BJ (cell line): Measurements from ENCODE around the gene HIRIP3. TPM values are rescaled to one million over a fixed set of nuclear protein-coding genes. Genes with fewer than 3 reads are reported as not detected.
"Not testable (repeated sequence)": the region's sequence is repeated elsewhere in the genome, so short reads cannot be mapped to it uniquely, and the experiment has no call there.

ENCODE experiments used
- CTCF ChIA-PET: fragments of 350-600 bp; formaldehyde crosslinking; extraction: SDS; loops from one replicate; lab custom pipeline; 2021; ENCODE audit warnings: antibody characterized with exemption, inconsistent platforms; lab: Yijun Ruan, JAX
- POLR2A ChIA-PET: fragments of 300-600 bp; sonication (Branson Sonifier 250); formaldehyde crosslinking; extraction: SDS; loops from one replicate; lab custom pipeline; 2021; ENCODE audit warnings: antibody characterized with exemption; lab: Charles Lee
- DNase-seq: peaks from one replicate; pipeline ENCODE4 v3.0.0-alpha.2; 2011; ENCODE audit warnings: low read depth
- H3K27me3 ChIP-seq: 2 replicates; pipeline ENCODE4 v1.6.0; 2011; ENCODE audit warnings: low read length; ENCODE audit not compliant: control insufficient read depth, insufficient read depth
- H3K36me3 ChIP-seq: 2 replicates; pipeline ENCODE4 v1.5.1; 2011; ENCODE audit warnings: low read length; ENCODE audit not compliant: control insufficient read depth, insufficient read depth
- H3K4me3 ChIP-seq: 2 replicates; pipeline ENCODE4 v1.5.1; 2011; ENCODE audit warnings: low read depth, mild to moderate bottlenecking, control low read depth, low read length
- CTCF ChIP-seq: IDR thresholded peaks from 2 replicates; pipeline ENCODE4 v1.5.1; 2011; ENCODE audit warnings: low read depth, mild to moderate bottlenecking, control low read depth, inconsistent platforms, low read length, moderate library complexity; ENCODE audit not compliant: insufficient read depth
- polyA plus RNA-seq: library from polyadenylated mRNA; depleted of rRNA; stranded (reverse); fragments of >200 nt; gene quantifications from 2 replicates; pipeline ENCODE4 v1.2.3, GENCODE V29; 2011

HIRIP3 gene
- polyA plus RNA-seq, 1 experiment: 9.6 TPM

GRCh38 chr16:29961479-29962343 lies 33.7 kb downstream of the HIRIP3 start, which contains the start of gene TMEM219:
TSS of gene TMEM219 (plus strand) at chr16:29962079. CDS start at chr16:29963144, 1,065 bp downstream.
- H3K4me3 ChIP-seq: peak within 1 kb of the TSS; percentile 86
- no peaks in the 10 kb centered on the region for H3K27me3 ChIP-seq
- POLR2A ChIA-PET: interaction anchor here (0.6 to 1.2 kb wide), 3 partner anchors 8 to 12 kb away, joined by 3 to 9 read pairs (median 5); partner anchors contain the start of gene TAOK2
- no peaks in the 10 kb centered on the region for H3K36me3 ChIP-seq
- peak; percentile 43 for TF ChIP-seq CTCF
- CTCF ChIA-PET: interaction anchor here (1.0 to 2.7 kb wide), 6 partner anchors 11 to 113 kb away, joined by 3 to 13 read pairs (median 5); partner anchors contain the start of genes KCTD13 and TAOK2
- peak; percentile 61 for DNase-seq

- Histone ChIP-seq H3K4me3 (peak overlapping the region; percentile 86), H3K27me3 (no peaks in the 10 kb centered on the region), H3K36me3 (no peaks in the 10 kb centered on the region)
- no peak for TF ChIP-seq CTCF
- ChIA-PET CTCF (interaction anchor here (1.0 to 2.7 kb wide), 6 partner anchors 10 to 112 kb away, joined by 3 to 13 read pairs (median 5); partner anchors contain the start of genes KCTD13 and TAOK2), POLR2A (interaction anchor here (0.6 to 1.2 kb wide), 3 partner anchors 9 to 12 kb away, joined by 3 to 9 read pairs (median 5); partner anchors contain the start of gene TAOK2)
- no peak for DNase-seq
Measured at GRCh38 chr16:29961127-29961478, 34.3 kb downstream of the HIRIP3 start.

- POLR2A ChIA-PET, DNase-seq, H3K4me3 ChIP-seq, H3K36me3 ChIP-seq, H3K27me3 ChIP-seq: not testable (repeated sequence)
- CTCF ChIA-PET: interaction anchor here (1.4 kb wide), 1 partner anchor 16 kb away, joined by 3 read pairs; no protein-coding TSS in a partner anchor
Measured at GRCh38 chr16:29959821-29960220, 35.6 kb downstream of the HIRIP3 start.

- H3K4me3 ChIP-seq: no peak overlapping the region
- ChIA-PET CTCF (interaction anchor here (1.4 kb wide), 1 partner anchor 16 kb away, joined by 3 read pairs; no protein-coding TSS in a partner anchor), POLR2A (no interaction called here)
- DNase-seq: no peak
- H3K36me3 ChIP-seq: no peaks in the 10 kb centered on the region
- no peak for TF ChIP-seq CTCF
- H3K27me3 ChIP-seq: no peaks in the 10 kb centered on the region
Measured at GRCh38 chr16:29959293-29959692, 36.1 kb downstream of the HIRIP3 start.

- DNase-seq: no peak
Measured at GRCh38 chr16:29958756-29959155, 36.7 kb downstream of the HIRIP3 start.

More at GRCh38 chr16:29958756-29959155, 36.7 kb downstream of the HIRIP3 start:
- no peak for TF ChIP-seq CTCF
- ChIA-PET POLR2A (no interaction called here), CTCF (interaction anchor here (1.4 kb wide), 1 partner anchor 15 kb away, joined by 3 read pairs; no protein-coding TSS in a partner anchor)
- no peak overlapping the region for H3K4me3 ChIP-seq
- no peaks in the 10 kb centered on the region for H3K36me3 ChIP-seq
- no peaks in the 10 kb centered on the region for H3K27me3 ChIP-seq
